Trophoblast cell (in vitro differentiated cells and primary cell): ENCODE results near the gene ACAD8.

ENCODE experiments used
- DNase-seq, 2 donors: peaks; one replicate each; pipeline ENCODE4 v3.0.0-alpha.2; 2016
- H2AFZ ChIP-seq: 2 replicates; pipeline ENCODE4 v1.6.1; 2013; ENCODE audit warnings: low read length, moderate library complexity, mild to moderate bottlenecking; ENCODE audit not compliant: insufficient read depth, poor library complexity
- H2AK5ac ChIP-seq: 2 replicates; pipeline ENCODE4 v1.6.1; 2013; ENCODE audit warnings: mild to moderate bottlenecking, low read length
- H2BK120ac ChIP-seq: 2 replicates; pipeline ENCODE4 v1.6.1; 2013; ENCODE audit warnings: low read length, mild to moderate bottlenecking, moderate library complexity; ENCODE audit not compliant: insufficient read depth, poor library complexity
- H2BK12ac ChIP-seq: 2 replicates; pipeline ENCODE4 v1.6.1; 2013; ENCODE audit warnings: mild to moderate bottlenecking, low read length, moderate library complexity
- H2BK5ac ChIP-seq: 2 replicates; pipeline ENCODE4 v1.6.1; 2013; ENCODE audit warnings: low read length, low read depth, moderate library complexity, mild to moderate bottlenecking; ENCODE audit not compliant: poor library complexity
- H3K14ac ChIP-seq: 2 replicates; pipeline ENCODE4 v1.6.1; 2013; ENCODE audit warnings: mild to moderate bottlenecking, low read length
- H3K18ac ChIP-seq: 2 replicates; pipeline ENCODE4 v1.6.1; 2013; ENCODE audit warnings: mild to moderate bottlenecking, low read length
- H3K23ac ChIP-seq: 2 replicates; pipeline ENCODE4 v1.6.1; 2013; ENCODE audit warnings: low read length
- H3K27ac ChIP-seq: 2 replicates; pipeline ENCODE4 v1.5.1; 2013; ENCODE audit warnings: low read depth, mild to moderate bottlenecking, inconsistent platforms, low read length, moderate library complexity
- H3K27me3 ChIP-seq: 2 replicates; pipeline ENCODE4 v1.6.1; 2013; ENCODE audit warnings: inconsistent platforms, mild to moderate bottlenecking, low read length, moderate library complexity; ENCODE audit not compliant: insufficient read depth
- H3K36me3 ChIP-seq, 2 experiments: 1 replicate in 1 of 2; 2 replicates in 1 of 2; pipeline ENCODE4 v1.6.1; 2013; ENCODE audit warnings: low read length in 2 of 2, mild to moderate bottlenecking in 2 of 2, moderate library complexity in 1 of 2; ENCODE audit not compliant: insufficient read depth in 2 of 2, control insufficient read depth in 1 of 2
- H3K4ac ChIP-seq: 2 replicates; pipeline ENCODE4 v1.6.1; 2013; ENCODE audit warnings: low read depth, mild to moderate bottlenecking, low read length, moderate library complexity
- H3K4me1 ChIP-seq, 2 experiments: 1 replicate in 1 of 2; 2 replicates in 1 of 2; pipeline ENCODE4 v1.6.1; 2013; ENCODE audit warnings: low read length in 2 of 2, mild to moderate bottlenecking in 2 of 2, moderate library complexity in 1 of 2; ENCODE audit not compliant: insufficient read depth in 2 of 2, control insufficient read depth in 1 of 2
- H3K4me2 ChIP-seq: 2 replicates; pipeline ENCODE4 v1.6.1; 2013; ENCODE audit warnings: inconsistent platforms, mild to moderate bottlenecking, low read length, moderate library complexity
- H3K4me3 ChIP-seq: 2 replicates; pipeline ENCODE4 v1.5.1; 2013; ENCODE audit warnings: mild to moderate bottlenecking, low read depth, low read length, inconsistent platforms
- H3K79me1 ChIP-seq: one replicate; pipeline ENCODE4 v1.6.1; 2013; ENCODE audit warnings: low read length
- H3K79me2 ChIP-seq: 2 replicates; pipeline ENCODE4 v1.6.1; 2013; ENCODE audit warnings: low read length, mild to moderate bottlenecking; ENCODE audit not compliant: control insufficient read depth, insufficient read depth, poor library complexity
- H3K9ac ChIP-seq: 2 replicates; pipeline ENCODE4 v1.6.1; 2013; ENCODE audit warnings: mild to moderate bottlenecking, low read length
- H3K9me3 ChIP-seq: 2 replicates; pipeline ENCODE4 v1.6.1; 2013; ENCODE audit warnings: low read depth, mild to moderate bottlenecking, control low read depth, inconsistent platforms, low read length; ENCODE audit not compliant: insufficient read depth
- H4K12ac ChIP-seq: 2 replicates; pipeline ENCODE4 v1.6.1; 2013; ENCODE audit warnings: low read depth, mild to moderate bottlenecking, low read length, moderate library complexity
- H4K8ac ChIP-seq: 2 replicates; pipeline ENCODE4 v1.6.1; 2013; ENCODE audit warnings: low read depth, mild to moderate bottlenecking, low read length, moderate library complexity
- H4K91ac ChIP-seq: one replicate; pipeline ENCODE4 v1.6.1; 2013; ENCODE audit warnings: low read depth, mild to moderate bottlenecking, low read length, moderate library complexity
- WGBS: extraction: QIAGEN DNeasy Blood & Tissue Kit; methylation state at CpG from one replicate; pipeline ENCODE4 v1.1.7; 2013; ENCODE audit warnings: missing lambda C conversion rate; ENCODE audit not compliant: insufficient read length, insufficient coverage; ENCODE audit errors: extremely low coverage; 5-methylcytosine and 5-hydroxymethylcytosine counted together

ACAD8 gene

DNA sequence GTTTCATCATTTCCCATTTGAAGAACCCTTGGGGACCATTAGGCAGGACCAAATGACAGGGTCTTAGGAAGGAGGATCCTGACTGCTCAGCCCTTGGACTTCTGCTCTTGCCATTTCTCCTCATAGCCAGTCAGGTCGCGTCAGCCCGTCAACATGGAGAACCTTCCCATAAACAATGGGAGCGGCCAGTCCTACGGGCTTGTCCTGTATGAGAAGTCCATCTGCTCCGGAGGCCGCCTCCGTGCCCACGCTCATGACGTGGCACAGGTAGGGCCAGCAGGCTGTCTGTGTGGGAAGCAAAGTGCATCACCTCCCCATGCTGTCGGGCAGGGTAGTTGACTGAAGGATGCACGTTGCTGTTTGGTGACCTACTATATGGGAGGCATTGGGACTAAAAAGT, 58.9 kb downstream of the ACAD8 start:
- Histone ChIP-seq H3K9me3 (no peaks in the 10 kb centered on the region), H3K79me1 (no peaks in the 10 kb centered on the region), H3K18ac (no peak overlapping the region), H3K4me1 (no peaks in the 10 kb centered on the region), H4K91ac (no peak overlapping the region), H2BK12ac (no peak overlapping the region), H3K4ac (no peak overlapping the region), H3K36me3 (no peaks in the 10 kb centered on the region), H4K8ac (no peak overlapping the region), H2BK120ac (no peak overlapping the region), H3K4me3 (no peak overlapping the region), H3K23ac (no peak overlapping the region), H2BK5ac (no peak overlapping the region), H3K79me2 (no peaks in the 10 kb centered on the region), H3K27me3 (no peaks in the 10 kb centered on the region), H4K12ac (no peak overlapping the region), H3K27ac (no peak overlapping the region), H3K9ac (no peak overlapping the region), H3K4me2 (no peak overlapping the region), H3K14ac (no peak overlapping the region), H2AK5ac (no peak overlapping the region), H2AFZ (no peak overlapping the region)
- no peak for DNase-seq
- no CpG with 5 or more reads among the region's 12 CpGs for WGBS

GRCh38 chr11:134312807-134313206, 59.4 kb downstream of the ACAD8 start:
- H3K4ac ChIP-seq, result no peak overlapping the region
- no peaks in the 10 kb centered on the region for H3K9me3 ChIP-seq
- H3K18ac ChIP-seq, result no peak overlapping the region
- no peaks in the 10 kb centered on the region for H3K4me1 ChIP-seq
- H2BK5ac ChIP-seq, result no peak overlapping the region
- no peak overlapping the region for H3K9ac ChIP-seq
- no peak overlapping the region for H4K91ac ChIP-seq
- no CpG with 5 or more reads among the region's 5 CpGs for WGBS
- no peak overlapping the region for H3K27ac ChIP-seq
- H3K36me3 ChIP-seq, result no peaks in the 10 kb centered on the region
- no peak overlapping the region for H2BK120ac ChIP-seq
- no peak overlapping the region for H2BK12ac ChIP-seq
- H2AFZ ChIP-seq, result no peak overlapping the region
- H3K23ac ChIP-seq, result no peak overlapping the region
- H3K4me3 ChIP-seq, result no peak overlapping the region
- no peak overlapping the region for H3K14ac ChIP-seq
- no peak overlapping the region for H2AK5ac ChIP-seq
- H3K4me2 ChIP-seq, result no peak overlapping the region
- no peak for DNase-seq
- H3K27me3 ChIP-seq, result no peaks in the 10 kb centered on the region
- H4K12ac ChIP-seq, result no peak overlapping the region
- H3K79me2 ChIP-seq, result no peaks in the 10 kb centered on the region
- H3K79me1 ChIP-seq, result no peaks in the 10 kb centered on the region
- no peak overlapping the region for H4K8ac ChIP-seq

DNA sequence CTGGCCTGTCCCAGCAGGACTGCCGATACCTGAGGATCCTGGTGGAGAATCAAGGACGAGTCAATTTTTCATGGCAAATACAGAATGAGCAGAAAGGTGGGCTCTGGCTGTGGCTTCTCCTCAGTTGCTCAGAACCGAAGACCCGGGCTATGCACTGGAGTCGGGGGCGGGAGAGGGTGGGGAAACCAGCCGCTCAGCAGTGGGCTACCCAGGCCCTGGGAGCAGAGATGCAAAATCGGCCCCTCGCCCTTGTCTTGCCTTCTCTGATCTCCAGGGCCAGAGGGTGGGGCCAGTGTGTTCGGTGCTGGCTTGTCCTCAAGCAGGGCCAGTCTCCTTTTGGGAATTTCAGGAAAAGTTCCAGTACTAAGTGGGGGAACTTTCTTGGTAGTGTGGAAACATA, 60.0 kb downstream of the ACAD8 start:
- Histone ChIP-seq H2BK12ac (no peak overlapping the region), H3K79me1 (no peaks in the 10 kb centered on the region), H3K9me3 (no peaks in the 10 kb centered on the region), H4K91ac (no peak overlapping the region), H3K4me3 (no peak overlapping the region), H3K9ac (no peak overlapping the region), H2BK5ac (no peak overlapping the region), H3K4me1 (no peaks in the 10 kb centered on the region), H2BK120ac (no peak overlapping the region), H3K4ac (no peak overlapping the region), H3K36me3 (no peaks in the 10 kb centered on the region), H3K27ac (no peak overlapping the region), H2AFZ (no peak overlapping the region), H3K79me2 (no peaks in the 10 kb centered on the region), H3K14ac (no peak overlapping the region), H3K4me2 (no peak overlapping the region), H3K27me3 (no peaks in the 10 kb centered on the region), H3K23ac (no peak overlapping the region), H4K8ac (no peak overlapping the region), H2AK5ac (no peak overlapping the region), H4K12ac (no peak overlapping the region), H3K18ac (no peak overlapping the region)
- no CpG with 5 or more reads among the region's 10 CpGs for WGBS
- no peak for DNase-seq

DNA sequence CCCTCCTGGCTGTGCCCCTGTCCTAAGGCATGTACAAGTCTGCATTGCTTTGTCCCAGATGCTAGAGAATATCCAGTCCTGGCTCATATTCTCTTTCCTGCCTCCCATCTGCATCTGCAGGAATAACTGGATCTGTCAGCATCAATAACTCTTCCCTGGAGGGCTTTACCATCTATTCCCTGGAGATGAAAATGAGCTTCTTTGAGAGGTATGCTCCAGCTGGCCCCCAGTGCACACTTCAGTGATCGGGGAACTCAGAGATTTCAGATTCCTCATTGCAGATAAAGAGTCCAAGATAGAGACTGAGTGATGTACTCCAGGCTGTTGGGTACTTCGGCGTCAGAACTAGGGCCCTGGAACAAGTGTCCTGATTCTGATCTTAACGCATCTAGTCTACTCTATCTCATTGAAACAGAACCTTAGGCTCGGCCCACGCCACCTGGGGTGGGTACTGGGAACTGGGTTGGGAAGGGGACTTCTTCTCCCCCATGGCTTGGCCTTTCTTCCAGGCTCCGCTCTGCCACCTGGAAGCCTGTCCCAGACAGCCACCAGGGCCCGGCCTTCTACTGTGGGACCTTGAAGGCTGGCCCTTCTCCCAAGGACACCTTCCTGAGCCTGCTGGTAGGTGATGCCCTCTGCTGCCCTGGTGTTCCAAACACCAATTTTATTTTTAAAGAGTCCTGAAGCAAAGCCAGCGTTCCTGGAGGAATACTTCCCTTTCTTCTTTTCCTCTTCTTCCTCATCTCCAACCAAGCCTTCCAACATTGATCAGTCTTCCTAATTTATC, 60.6 kb downstream of the ACAD8 start:
- Histone ChIP-seq H3K4me3 (no peak overlapping the region), H4K8ac (no peak overlapping the region), H2AK5ac (no peak overlapping the region), H3K79me1 (no peaks in the 10 kb centered on the region), H3K27ac (no peak overlapping the region), H3K79me2 (no peaks in the 10 kb centered on the region), H2BK5ac (no peak overlapping the region), H3K36me3 (no peaks in the 10 kb centered on the region), H3K9ac (no peak overlapping the region), H3K9me3 (no peaks in the 10 kb centered on the region), H4K91ac (no peak overlapping the region), H3K27me3 (no peaks in the 10 kb centered on the region), H2BK120ac (no peak overlapping the region), H3K23ac (no peak overlapping the region), H3K14ac (no peak overlapping the region), H3K4me2 (no peak overlapping the region), H2AFZ (no peak overlapping the region), H3K4me1 (no peaks in the 10 kb centered on the region), H3K4ac (no peak overlapping the region), H4K12ac (no peak overlapping the region), H3K18ac (no peak overlapping the region), H2BK12ac (no peak overlapping the region)
- no peak for DNase-seq
- WGBS, result no CpG with 5 or more reads among the region's 9 CpGs
